Fibroblast of the conjunctiva (primary cell): Measurements from ENCODE around the gene FOXF2.
"Not testable (repeated sequence)": the region's sequence is repeated elsewhere in the genome, so short reads cannot be mapped to it uniquely, and the experiment has no call there.

ENCODE experiments used
- DNase-seq: peaks from one replicate; pipeline ENCODE4 v3.0.0-alpha.2; 2010; ENCODE audit warnings: low read depth

FOXF2 gene

DNA sequence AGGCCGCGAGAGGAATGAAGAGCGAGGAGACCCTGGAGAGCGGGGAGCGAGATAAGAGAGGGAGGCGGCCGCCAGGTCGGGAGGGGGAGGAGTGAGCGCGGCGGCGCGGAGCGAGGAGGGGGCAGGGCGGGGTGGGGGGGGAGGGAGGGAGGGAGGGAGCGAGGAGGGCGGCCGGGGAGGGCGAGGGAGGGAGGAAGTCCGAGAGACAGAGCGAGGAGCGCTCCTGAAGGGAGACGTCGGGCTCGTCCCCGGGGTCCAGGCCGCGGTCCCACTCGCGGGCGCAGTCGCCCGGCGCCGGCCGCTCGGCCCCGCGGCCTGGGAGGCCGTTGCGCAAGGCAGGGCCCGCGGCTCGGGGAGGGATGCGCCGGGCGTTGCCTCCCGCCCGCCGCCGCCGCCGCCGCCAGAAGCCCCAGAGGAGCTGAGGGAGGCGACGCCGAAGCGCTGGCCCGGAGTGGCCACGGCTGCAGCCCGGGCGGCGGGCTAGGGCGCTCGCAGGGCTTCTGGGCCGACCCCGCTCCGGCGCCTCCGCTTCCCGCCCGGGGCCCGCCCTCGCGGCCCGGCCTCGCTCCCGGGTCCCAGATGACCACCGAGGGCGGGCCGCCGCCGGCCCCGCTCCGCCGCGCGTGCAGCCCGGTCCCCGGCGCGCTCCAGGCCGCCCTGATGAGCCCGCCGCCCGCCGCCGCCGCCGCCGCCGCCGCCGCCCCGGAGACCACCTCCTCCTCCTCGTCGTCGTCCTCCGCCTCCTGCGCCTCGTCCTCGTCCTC lies at the start of gene FOXF2:
Gene FOXF2, plus strand, starts transcription at position 208 of the 764 bp plus-strand sequence. Its CDS starts 372 bp downstream, at position 580.
- DNase-seq: no peak

GRCh38 chr6:1346101-1346500 lies 43.3 kb upstream of the FOXF2 start:
- no peak for DNase-seq

- no peak for DNase-seq
These were observed 42.8 kb upstream of the FOXF2 start for GRCh38 chr6:1346558-1347091.

DNA sequence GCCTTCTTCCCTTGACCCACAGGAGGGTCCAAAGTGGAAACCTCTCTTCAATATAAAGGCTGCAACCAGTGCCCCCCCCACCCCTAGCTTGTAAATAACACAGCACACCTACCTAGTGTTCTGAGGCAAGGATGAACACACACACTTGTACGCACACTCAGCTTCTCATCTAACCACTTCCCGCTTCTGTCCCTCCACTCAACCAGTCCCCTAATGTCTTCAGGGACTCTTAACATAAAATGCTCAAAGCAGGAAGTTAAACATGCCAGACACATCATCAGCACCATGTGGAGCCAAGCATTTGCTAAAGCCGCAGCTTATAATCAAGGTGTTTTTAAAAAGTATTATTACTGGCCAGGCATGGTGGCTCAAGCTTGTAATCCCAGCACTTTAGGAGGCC lies 42.2 kb upstream of the FOXF2 start:
- DNase-seq: no peak

GRCh38 chr6:1348675-1349074 lies 40.7 kb upstream of the FOXF2 start:
- DNase-seq: peak; percentile 46

DNA sequence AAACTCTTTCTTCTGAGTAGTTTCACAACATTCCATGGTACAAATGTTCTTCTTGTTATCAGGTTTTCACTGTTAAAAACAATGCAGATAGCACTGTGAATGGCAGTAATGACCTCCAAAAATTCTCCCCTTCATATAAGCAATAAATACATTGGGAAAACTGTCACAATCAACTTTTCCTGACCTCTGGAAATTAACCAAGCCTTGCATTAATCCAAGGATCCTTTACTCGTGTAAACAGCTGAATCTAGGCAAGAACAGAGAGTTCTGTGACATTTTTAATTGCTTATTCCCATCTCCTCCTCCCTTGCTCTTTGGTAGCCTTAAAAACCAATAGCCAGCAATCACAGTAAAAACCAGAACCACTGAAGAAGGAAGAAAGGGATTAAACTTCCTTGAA lies 39.7 kb upstream of the FOXF2 start:
- DNase-seq: no peak

- no peak for DNase-seq
These were observed 37.9 kb upstream of the FOXF2 start for GRCh38 chr6:1351381-1352008.

DNA sequence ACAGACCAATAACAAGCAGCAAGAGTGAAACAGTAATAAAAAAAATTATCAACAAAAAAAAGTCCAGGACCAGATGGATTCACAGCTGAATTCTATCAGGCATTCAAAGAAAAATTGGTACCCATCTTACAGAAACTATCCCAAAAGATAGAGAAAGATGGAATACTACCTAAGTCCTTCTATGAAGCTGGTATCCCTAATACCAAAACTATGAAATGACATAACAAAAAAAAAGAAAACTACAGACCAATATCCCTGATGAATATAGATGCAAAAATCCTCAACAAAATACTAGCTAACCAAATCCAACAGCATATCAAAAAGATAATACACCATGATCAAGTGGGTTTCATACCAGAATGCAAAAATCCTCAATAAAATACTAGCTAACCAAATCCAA lies 34.3 kb upstream of the FOXF2 start:
- not testable (repeated sequence) for DNase-seq

GRCh38 chr6:1361717-1362116 lies 27.7 kb upstream of the FOXF2 start:
- DNase-seq: not testable (repeated sequence)

- DNase-seq: no peak
These were observed 26.7 kb upstream of the FOXF2 start for GRCh38 chr6:1362643-1363042.

GRCh38 chr6:1363298-1363697 lies 26.1 kb upstream of the FOXF2 start:
- no peak for DNase-seq

- no peak for DNase-seq
These were observed 25.4 kb upstream of the FOXF2 start for GRCh38 chr6:1363729-1364572.

- DNase-seq: no peak
These were observed 24.6 kb upstream of the FOXF2 start for GRCh38 chr6:1364791-1365190.

DNA sequence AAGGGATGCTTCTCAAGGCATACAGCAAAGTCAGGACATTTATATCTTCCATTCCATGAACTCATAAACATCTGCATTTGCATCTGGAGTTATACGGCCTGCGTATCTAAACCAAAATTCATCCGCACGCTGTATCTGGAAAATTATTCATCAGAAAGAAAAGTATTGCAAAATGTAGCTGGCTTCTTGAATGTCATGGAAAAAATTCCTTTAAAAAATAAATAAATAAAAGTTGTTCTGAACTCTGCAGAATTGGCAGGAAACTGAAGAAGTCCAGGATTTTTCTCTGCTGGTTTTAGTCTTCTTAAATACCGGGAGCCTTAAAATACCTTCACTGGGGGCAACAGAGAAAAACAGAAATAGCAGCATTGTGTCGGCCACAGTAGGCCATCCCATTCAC lies 23.7 kb upstream of the FOXF2 start:
- no peak for DNase-seq

DNA sequence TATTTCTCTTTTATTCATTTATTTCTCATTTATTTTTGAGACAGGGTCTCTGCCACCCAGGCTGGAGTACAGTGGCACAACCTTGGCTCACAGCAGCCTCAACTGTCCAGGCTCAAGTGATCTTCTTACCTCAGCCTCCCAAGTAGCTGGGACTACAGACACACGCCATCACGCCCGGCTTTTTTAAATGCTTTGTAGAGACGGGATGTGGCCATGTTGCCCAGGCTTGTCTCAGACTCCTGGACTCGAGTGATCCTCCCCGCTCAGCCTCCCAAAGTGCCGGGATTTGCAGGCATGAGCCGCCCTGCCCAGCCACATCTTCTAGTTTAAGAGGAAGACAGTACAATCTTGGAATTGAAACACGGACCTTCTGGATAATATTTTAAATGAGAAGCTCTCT lies 21.6 kb upstream of the FOXF2 start:
- no peak for DNase-seq

GRCh38 chr6:1368940-1369339 lies 20.4 kb upstream of the FOXF2 start:
- no peak for DNase-seq

DNA sequence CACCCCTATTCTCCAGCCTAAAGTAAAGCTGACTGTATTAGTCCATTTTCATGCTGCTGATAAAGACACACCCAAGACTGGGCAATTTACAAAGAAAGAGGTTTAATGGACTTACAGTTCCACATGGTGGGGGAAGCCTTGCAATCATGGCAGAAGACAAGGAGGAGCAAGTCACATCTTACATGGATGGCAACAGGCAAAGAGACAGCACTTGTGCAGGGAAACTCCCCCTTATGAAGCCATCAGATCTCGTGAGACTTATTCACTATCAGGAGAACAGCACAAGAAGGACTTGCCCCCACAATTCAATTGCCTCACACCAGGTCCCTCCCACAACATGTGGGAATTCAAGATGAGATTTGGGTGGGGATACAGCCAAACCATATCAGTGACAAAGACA lies 19.7 kb upstream of the FOXF2 start:
- not testable (repeated sequence) for DNase-seq

DNA sequence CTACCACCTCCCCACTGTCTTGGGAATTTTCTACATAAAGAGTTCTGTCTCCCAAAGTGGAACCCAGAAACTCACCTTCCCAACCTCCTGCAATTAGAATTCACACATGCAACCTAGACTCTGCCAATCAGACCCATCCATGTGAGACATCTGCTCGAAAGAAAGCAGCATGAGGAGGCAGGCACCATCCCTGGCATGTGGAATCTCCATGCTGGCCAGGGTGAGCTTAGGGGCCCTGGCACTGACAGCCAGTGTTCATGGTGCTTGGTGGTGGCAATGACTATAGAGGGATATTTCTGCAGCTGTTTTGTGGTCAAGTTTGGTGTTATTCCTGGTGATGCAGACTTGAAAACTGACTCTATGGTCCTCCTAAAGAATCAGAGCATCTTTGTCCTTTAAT lies 17.4 kb upstream of the FOXF2 start:
- DNase-seq: no peak

GRCh38 chr6:1372690-1373089 lies 16.7 kb upstream of the FOXF2 start:
- no peak for DNase-seq

DNA sequence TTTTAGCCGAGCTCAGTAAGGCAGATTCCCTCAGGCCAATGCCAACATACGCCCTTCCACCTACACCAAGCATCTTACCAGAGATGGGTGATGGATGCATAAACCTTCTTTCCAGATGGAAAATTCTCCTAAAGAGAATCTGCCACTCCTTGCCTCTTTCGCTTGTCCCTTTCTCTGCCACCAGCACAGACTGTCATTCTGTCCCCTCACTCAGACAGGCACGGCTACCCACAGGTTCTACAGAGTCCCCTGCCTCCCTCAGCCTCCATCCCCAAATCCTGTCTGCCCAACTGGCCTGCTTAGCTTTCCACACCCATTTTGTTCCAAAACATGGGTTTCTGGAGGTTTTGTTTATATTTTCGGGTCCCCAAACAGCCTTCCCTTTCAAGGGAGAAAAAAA lies 12.7 kb upstream of the FOXF2 start:
- DNase-seq: no peak

GRCh38 chr6:1377526-1377925 lies 11.8 kb upstream of the FOXF2 start:
- DNase-seq: no peak
